Astrocyte of the spinal cord (primary cell): ENCODE measurements around the gene CNTNAP5.

Experiments used
- DNase-seq: peaks from one replicate; pipeline ENCODE4 v3.0.0; 2011; ENCODE audit warnings: low read depth, low spot score
- H3K4me3 ChIP-seq: 2 replicates; pipeline ENCODE4 v1.5.1; 2011; ENCODE audit warnings: low read depth, mild to moderate bottlenecking, low read length, moderate library complexity
- in situ Hi-C: cut with HindIII; loops from 2 replicates; pipeline ENCODE4 v1.10.0; 2017; ENCODE audit warnings: low sequenced_read_pairs
- TF ChIP-seq, protein P1 (sequence below): IDR thresholded peaks from 2 replicates; pipeline ENCODE4 v1.5.1; 2012; ENCODE audit warnings: low read depth, mild to moderate bottlenecking, low read length, inconsistent platforms

CNTNAP5 gene

DNA sequence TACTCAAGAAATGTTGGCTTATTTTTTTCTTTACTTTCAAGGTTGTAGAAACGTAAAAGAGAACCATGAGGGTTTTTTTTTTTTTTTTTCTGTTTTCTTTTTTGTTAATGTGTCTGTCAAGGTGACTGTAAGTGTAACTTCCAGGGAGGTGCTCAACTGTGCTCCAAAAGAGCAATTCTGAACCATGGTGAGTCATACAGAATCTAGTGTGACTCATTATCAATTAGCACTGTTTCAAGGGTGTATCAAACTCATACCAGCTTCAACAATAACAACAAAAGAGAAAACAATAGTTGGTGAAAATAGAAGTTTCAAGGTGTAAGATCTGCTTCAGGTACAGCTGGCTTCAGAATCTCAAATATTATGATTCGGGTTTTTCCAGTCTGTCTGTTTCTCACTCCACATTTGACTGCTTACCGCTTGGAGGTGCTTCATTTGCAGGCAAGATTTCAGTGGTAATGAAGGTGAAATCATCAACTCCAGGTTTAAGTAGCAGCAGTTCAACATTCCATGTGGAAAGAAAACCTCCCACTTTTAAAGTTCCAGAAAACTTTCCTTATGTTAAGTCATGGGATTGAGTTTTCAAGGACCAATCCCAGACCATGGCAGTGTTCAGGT lies 850.6 kb downstream of the CNTNAP5 start:
- TF ChIP-seq, protein P1, sequence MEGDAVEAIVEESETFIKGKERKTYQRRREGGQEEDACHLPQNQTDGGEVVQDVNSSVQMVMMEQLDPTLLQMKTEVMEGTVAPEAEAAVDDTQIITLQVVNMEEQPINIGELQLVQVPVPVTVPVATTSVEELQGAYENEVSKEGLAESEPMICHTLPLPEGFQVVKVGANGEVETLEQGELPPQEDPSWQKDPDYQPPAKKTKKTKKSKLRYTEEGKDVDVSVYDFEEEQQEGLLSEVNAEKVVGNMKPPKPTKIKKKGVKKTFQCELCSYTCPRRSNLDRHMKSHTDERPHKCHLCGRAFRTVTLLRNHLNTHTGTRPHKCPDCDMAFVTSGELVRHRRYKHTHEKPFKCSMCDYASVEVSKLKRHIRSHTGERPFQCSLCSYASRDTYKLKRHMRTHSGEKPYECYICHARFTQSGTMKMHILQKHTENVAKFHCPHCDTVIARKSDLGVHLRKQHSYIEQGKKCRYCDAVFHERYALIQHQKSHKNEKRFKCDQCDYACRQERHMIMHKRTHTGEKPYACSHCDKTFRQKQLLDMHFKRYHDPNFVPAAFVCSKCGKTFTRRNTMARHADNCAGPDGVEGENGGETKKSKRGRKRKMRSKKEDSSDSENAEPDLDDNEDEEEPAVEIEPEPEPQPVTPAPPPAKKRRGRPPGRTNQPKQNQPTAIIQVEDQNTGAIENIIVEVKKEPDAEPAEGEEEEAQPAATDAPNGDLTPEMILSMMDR = no peak
- in situ Hi-C loops = no loop called here
- no peak for DNase-seq
- H3K4me3 ChIP-seq = no peak overlapping the region

DNA sequence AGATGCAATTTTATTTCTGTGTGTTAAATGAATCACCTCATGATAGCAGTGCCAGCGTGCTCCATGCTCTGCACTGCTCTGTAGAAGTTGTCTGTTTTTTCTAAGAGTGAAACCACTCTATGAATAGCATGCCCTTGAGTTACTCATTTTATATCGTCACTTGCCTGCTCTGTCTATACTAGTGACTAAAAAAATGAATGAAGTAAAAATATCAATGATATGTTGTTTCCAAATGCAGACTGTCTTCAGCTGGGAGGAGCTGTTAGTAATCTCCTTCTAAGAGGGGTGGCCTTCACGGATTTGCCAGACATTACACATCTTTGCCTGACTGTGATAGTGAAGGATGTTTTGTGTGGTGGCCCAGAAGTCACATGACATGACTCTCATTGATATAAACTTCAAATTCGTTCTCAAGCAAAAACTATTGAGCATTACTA lies 852.1 kb downstream of the CNTNAP5 start:
- peak; percentile 50 for DNase-seq
- in situ Hi-C loops = no loop called here
- TF ChIP-seq, protein P1 = no peak

DNA sequence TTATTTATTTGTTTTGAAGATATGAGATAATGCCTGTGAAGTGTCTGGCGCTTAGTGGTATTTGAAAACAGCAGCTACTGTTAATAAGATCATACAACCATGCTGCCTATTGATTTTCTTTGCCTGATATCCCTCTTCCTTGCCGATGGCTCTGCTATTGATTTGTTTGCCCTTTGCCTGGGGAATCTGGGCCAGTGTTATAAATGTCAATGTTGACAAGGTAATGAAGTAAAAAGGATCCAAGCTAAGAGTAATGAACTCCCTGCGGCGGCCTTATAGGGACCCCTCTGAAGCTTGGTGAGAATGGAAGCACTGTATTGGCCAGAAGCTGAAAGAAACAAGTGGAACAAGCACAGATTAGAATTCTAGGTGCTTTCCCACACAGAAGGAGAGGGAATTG lies 854.6 kb downstream of the CNTNAP5 start:
- TF ChIP-seq, protein P1 = no peak
- in situ Hi-C loops = no loop called here
- H3K4me3 ChIP-seq = no peak overlapping the region
- no peak for DNase-seq

More for the DNA sequence above, 852.1 kb downstream of the CNTNAP5 start:
- no peak overlapping the region for H3K4me3 ChIP-seq

DNA sequence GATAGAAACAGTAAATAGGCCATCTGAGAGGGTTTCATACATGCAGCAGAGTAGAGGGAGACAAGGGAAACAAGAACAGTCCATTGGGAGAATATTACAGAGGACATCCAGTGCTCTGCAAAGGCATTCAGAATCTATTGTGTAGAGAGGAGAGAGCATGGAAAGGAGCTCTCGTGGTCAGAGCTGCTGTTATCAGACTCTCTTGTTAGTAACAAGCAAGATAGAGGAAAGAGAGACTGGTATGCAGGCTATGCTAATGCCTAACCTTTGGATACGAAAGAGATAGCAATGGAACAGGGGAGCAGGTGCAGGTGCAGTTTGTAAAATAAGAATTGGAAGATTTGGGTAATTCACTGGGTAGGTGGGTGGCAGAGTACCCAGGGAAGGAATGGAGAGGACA lies 855.9 kb downstream of the CNTNAP5 start:
- TF ChIP-seq, protein P1 = no peak
- in situ Hi-C loops = no loop called here
- no peak for DNase-seq
- H3K4me3 ChIP-seq = no peak overlapping the region

DNA sequence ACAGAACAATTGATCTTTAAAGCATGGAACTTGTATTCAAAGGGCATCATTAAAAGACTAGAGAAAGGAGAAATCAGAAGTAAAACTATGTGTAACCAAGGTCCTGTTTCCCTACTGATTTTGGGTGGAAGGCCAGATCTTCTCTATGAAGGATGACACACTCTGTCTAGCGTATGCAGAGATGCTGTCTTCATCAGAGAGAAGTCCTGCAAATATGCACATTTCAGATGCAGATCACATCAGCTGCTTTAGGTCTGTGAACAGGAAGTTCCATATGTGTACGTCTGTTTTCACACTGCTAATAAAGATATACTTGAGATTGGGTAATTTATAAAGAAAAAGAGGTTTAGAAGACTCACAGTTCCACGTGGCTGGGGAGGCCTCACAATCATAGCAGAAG lies 857.3 kb downstream of the CNTNAP5 start:
- TF ChIP-seq, protein P1 = no peak
- no peak for DNase-seq

DNA sequence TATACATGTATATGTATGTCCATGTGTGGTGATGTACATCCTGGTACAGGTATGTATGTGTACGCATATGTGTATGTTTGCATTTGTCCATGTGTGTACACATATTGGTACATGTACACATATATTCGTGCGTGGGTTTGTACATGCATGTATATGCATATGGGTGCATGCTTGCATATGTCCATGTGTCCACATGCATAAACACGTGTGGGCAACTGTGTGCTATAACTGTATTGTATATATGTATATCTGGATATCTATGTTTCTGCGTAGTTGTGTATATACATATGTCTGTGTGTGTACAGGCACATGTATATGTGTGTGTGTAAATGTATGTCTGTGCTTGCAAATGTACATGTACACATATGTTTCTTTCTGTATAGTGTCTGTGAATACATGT lies 858.5 kb downstream of the CNTNAP5 start:
- TF ChIP-seq, protein P1 = no peak
- in situ Hi-C loops = no loop called here
- no peak for DNase-seq
- no peak overlapping the region for H3K4me3 ChIP-seq

More for the DNA sequence above, 857.3 kb downstream of the CNTNAP5 start:
- in situ Hi-C loops = no loop called here
- no peak overlapping the region for H3K4me3 ChIP-seq
